ENCODE results near the gene GJA4.
"Not testable (repeated sequence)": the region's sequence is repeated elsewhere in the genome, so short reads cannot be mapped to it uniquely, and the experiment has no call there.

The GJA4 gene

GRCh38 chr1:34803770-34804169 lies 11.0 kb downstream of the GJA4 start:
- Histone ChIP-seq H3K27ac (ENCODE audit: poor library complexity, severe bottlenecking) (no peak overlapping the region), H3K4me1 (ENCODE audit: insufficient read depth, poor library complexity, severe bottlenecking) (no peaks in the 10 kb centered on the region), H3K9me3 (ENCODE audit: severe bottlenecking) (no peaks in the 10 kb centered on the region), H3K27me3 (ENCODE audit: insufficient read depth, poor library complexity, severe bottlenecking) (no peaks in the 10 kb centered on the region), H3K4me3 (ENCODE audit: severe bottlenecking) (no peak overlapping the region), H3K36me3 (ENCODE audit: low read depth) (no peaks in the 10 kb centered on the region)
- DNase-seq (ENCODE audit: low spot score), result no peak
- no peak for ATAC-seq (ENCODE audit: low read depth)
- TF ChIP-seq CTCF (IDR thresholded peaks at IDR 0.05; ENCODE audit: poor library complexity, severe bottlenecking), result no peak

GRCh38 chr1:34806396-34806795 lies 13.6 kb downstream of the GJA4 start:
- Histone ChIP-seq H3K27me3 (ENCODE audit: insufficient read depth, poor library complexity, severe bottlenecking) (no peaks in the 10 kb centered on the region), H3K9me3 (ENCODE audit: severe bottlenecking) (no peaks in the 10 kb centered on the region), H3K27ac (ENCODE audit: poor library complexity, severe bottlenecking) (no peak overlapping the region), H3K4me3 (ENCODE audit: severe bottlenecking) (no peak overlapping the region), H3K4me1 (ENCODE audit: insufficient read depth, poor library complexity, severe bottlenecking) (no peaks in the 10 kb centered on the region), H3K36me3 (ENCODE audit: low read depth) (no peaks in the 10 kb centered on the region)
- DNase-seq (ENCODE audit: low spot score) (no peak), ATAC-seq (ENCODE audit: low read depth) (peak; percentile 73)
- no peak for TF ChIP-seq CTCF (IDR thresholded peaks at IDR 0.05; ENCODE audit: poor library complexity, severe bottlenecking)

GRCh38 chr1:34808051-34808810 lies 15.4 kb downstream of the GJA4 start:
- TF ChIP-seq CTCF (IDR thresholded peaks at IDR 0.05; ENCODE audit: poor library complexity, severe bottlenecking), result no peak
- Histone ChIP-seq H3K27ac (ENCODE audit: poor library complexity, severe bottlenecking) (no peak overlapping the region), H3K4me3 (ENCODE audit: severe bottlenecking) (no peak overlapping the region), H3K27me3 (ENCODE audit: insufficient read depth, poor library complexity, severe bottlenecking) (no peaks in the 10 kb centered on the region), H3K4me1 (ENCODE audit: insufficient read depth, poor library complexity, severe bottlenecking) (no peaks in the 10 kb centered on the region), H3K9me3 (ENCODE audit: severe bottlenecking) (no peaks in the 10 kb centered on the region), H3K36me3 (ENCODE audit: low read depth) (no peaks in the 10 kb centered on the region)
- no peak for ATAC-seq (ENCODE audit: low read depth)
- no peak for DNase-seq (ENCODE audit: low spot score)

- H3K4me3 ChIP-seq (ENCODE audit: severe bottlenecking); H3K9me3 ChIP-seq (ENCODE audit: severe bottlenecking); DNase-seq (ENCODE audit: low spot score); H3K4me1 ChIP-seq (ENCODE audit: insufficient read depth, poor library complexity, severe bottlenecking); H3K27ac ChIP-seq (ENCODE audit: poor library complexity, severe bottlenecking); ATAC-seq (ENCODE audit: low read depth); H3K27me3 ChIP-seq (ENCODE audit: insufficient read depth, poor library complexity, severe bottlenecking); H3K36me3 ChIP-seq (ENCODE audit: low read depth): not testable (repeated sequence)
Measured at GRCh38 chr1:34810781-34811180, 18.0 kb downstream of the GJA4 start.

GRCh38 chr1:34816332-34816731 lies 23.5 kb downstream of the GJA4 start:
- no peaks in the 10 kb centered on the region for H3K9me3 ChIP-seq (ENCODE audit: severe bottlenecking)
- no peak for TF ChIP-seq CTCF (IDR thresholded peaks at IDR 0.05; ENCODE audit: poor library complexity, severe bottlenecking)
- H3K27ac ChIP-seq (ENCODE audit: poor library complexity, severe bottlenecking), result no peak overlapping the region
- no peak for DNase-seq (ENCODE audit: low spot score)
- no peaks in the 10 kb centered on the region for H3K4me1 ChIP-seq (ENCODE audit: insufficient read depth, poor library complexity, severe bottlenecking)
- no peaks in the 10 kb centered on the region for H3K27me3 ChIP-seq (ENCODE audit: insufficient read depth, poor library complexity, severe bottlenecking)
- no peak overlapping the region for H3K4me3 ChIP-seq (ENCODE audit: severe bottlenecking)
- ATAC-seq (ENCODE audit: low read depth), result no peak
- no peaks in the 10 kb centered on the region for H3K36me3 ChIP-seq (ENCODE audit: low read depth)

All from RWPE2 (cell line).